H1 (cell line): Measurements from ENCODE around the gene IQCN. TPM values are rescaled to one million over a fixed set of nuclear protein-coding genes. Genes with fewer than 3 reads are reported as not detected.

Experiments
- CTCF ChIA-PET: fragments of 300-600 bp; sonication (Branson Sonifier 250); formaldehyde crosslinking; loops from one replicate; lab custom pipeline; 2021; ENCODE audit not compliant: partially characterized antibody; lab: Charles Lee
- POLR2A ChIA-PET: fragments of 300-600 bp; sonication (Branson Sonifier 250); formaldehyde crosslinking; loops from one replicate; lab custom pipeline; 2021; ENCODE audit warnings: inconsistent platforms; ENCODE audit not compliant: partially characterized antibody; lab: Charles Lee
- DNase-seq, 2 experiments: peaks; one replicate each; pipeline versions ENCODE4 v3.0.0 to v3.0.0-alpha.2; 2010 to 2022; ENCODE audit warnings: low spot score in 2 of 2, low read depth in 1 of 2, mixed read lengths in 1 of 2
- FAIRE-seq: peaks from 2 replicates; lab custom pipeline; 2011; peaks lifted over from hg19 to GRCh38; lab: Jason Lieb, UNC
- H2AFZ ChIP-seq: 2 replicates; pipeline ENCODE4 v1.8.1; 2012; ENCODE audit warnings: low read length, inconsistent platforms
- H2AK5ac ChIP-seq: 2 replicates; pipeline ENCODE4 v1.6.1; 2013; ENCODE audit warnings: low read depth, low read length
- H2BK120ac ChIP-seq: replicated peaks from 2 replicates; pipeline ENCODE3; 2013; ENCODE audit warnings: low read depth, low read length, inconsistent platforms
- H2BK12ac ChIP-seq: 2 replicates; pipeline ENCODE4 v1.6.1; 2013; ENCODE audit warnings: low read depth, low read length
- H2BK15ac ChIP-seq: 2 replicates; pipeline ENCODE4 v1.6.1; 2013; ENCODE audit warnings: low read length
- H2BK20ac ChIP-seq: 2 replicates; pipeline ENCODE4 v1.6.1; 2013; ENCODE audit warnings: low read length
- H2BK5ac ChIP-seq: 2 replicates; pipeline ENCODE4 v1.6.1; 2013; ENCODE audit warnings: low read depth, low read length
- H3K14ac ChIP-seq: 2 replicates; pipeline ENCODE4 v1.6.1; 2013; ENCODE audit warnings: inconsistent platforms; ENCODE audit not compliant: insufficient read length
- H3K18ac ChIP-seq: 2 replicates; pipeline ENCODE4 v1.6.1; 2013; ENCODE audit warnings: low read length; ENCODE audit errors: extremely low read depth
- H3K23ac ChIP-seq: 2 replicates; pipeline ENCODE4 v1.6.1; 2013; ENCODE audit warnings: inconsistent platforms; ENCODE audit not compliant: insufficient read length
- H3K23me2 ChIP-seq: 2 replicates; pipeline ENCODE4 v1.6.1; 2013; ENCODE audit warnings: low read depth, low read length
- H3K27ac ChIP-seq: 2 replicates; pipeline ENCODE4 v1.6.1; 2011; ENCODE audit warnings: low read depth, low read length, inconsistent platforms
- H3K27me3 ChIP-seq, 4 experiments: replicated peaks in 1 of 4; 1 replicate in 1 of 4; 2 replicates in 3 of 4; pipeline versions ENCODE4 v1.6.1 to v1.8.1; 2011 to 2013; ENCODE audit warnings: low read length in 3 of 4, mild to moderate bottlenecking in 3 of 4, inconsistent platforms in 2 of 4, mixed read lengths in 2 of 4, moderate library complexity in 1 of 4; ENCODE audit not compliant: control insufficient read depth in 3 of 4, insufficient read depth in 3 of 4; ENCODE audit errors: extremely low read depth in 1 of 4
- H3K36me3 ChIP-seq, 4 experiments: 2 replicates each; pipeline versions ENCODE4 v1.6.1 to v1.8.1; 2011 to 2013; ENCODE audit warnings: mild to moderate bottlenecking in 4 of 4, low read length in 3 of 4, moderate library complexity in 2 of 4, control low read depth in 1 of 4, inconsistent platforms in 1 of 4; ENCODE audit not compliant: insufficient read depth in 4 of 4, control insufficient read depth in 2 of 4
- H3K4ac ChIP-seq: replicated peaks from 2 replicates; pipeline ENCODE3; 2013; ENCODE audit warnings: low read length, low read depth, mixed read lengths, inconsistent platforms; ENCODE audit not compliant: insufficient read length
- H3K4me1 ChIP-seq, 4 experiments: replicated peaks in 1 of 4; 1 replicate in 1 of 4; 2 replicates in 3 of 4; pipeline versions ENCODE4 v1.6.1 to v1.8.1; 2011 to 2013; ENCODE audit warnings: low read length in 3 of 4, inconsistent platforms in 2 of 4, mixed read lengths in 1 of 4; ENCODE audit not compliant: insufficient read depth in 4 of 4, control insufficient read depth in 3 of 4
- H3K4me2 ChIP-seq, 2 experiments: 2 replicates each; pipeline versions ENCODE4 v1.6.1 to v1.8.1; 2011 to 2013; ENCODE audit warnings: low read depth in 2 of 2, low read length in 2 of 2, control low read depth in 1 of 2, inconsistent platforms in 1 of 2, mild to moderate bottlenecking in 1 of 2; ENCODE audit not compliant: insufficient read depth in 1 of 2
- H3K4me3 ChIP-seq, 4 experiments: fragments of 200-600, 300-600 bp in 1 of 4; sonication (generic), shearing (Covaris generic), sonication (Bioruptor Twin) in 1 of 4; 2 replicates each; pipeline versions ENCODE4 v1.5.1 to v1.8.1; 2011 to 2016; ENCODE audit warnings: low read length in 4 of 4, low read depth in 3 of 4, control low read depth in 2 of 4, inconsistent platforms in 2 of 4, mild to moderate bottlenecking in 2 of 4, mixed read lengths in 1 of 4, moderate library complexity in 1 of 4; ENCODE audit not compliant: insufficient read depth in 2 of 4; ENCODE audit errors: extremely low read depth in 1 of 4
- H3K56ac ChIP-seq: replicated peaks from 2 replicates; pipeline ENCODE3; 2013; ENCODE audit warnings: low read depth, mild to moderate bottlenecking, mixed read lengths, low read length, inconsistent platforms; ENCODE audit not compliant: insufficient read length
- H3K79me1 ChIP-seq: 2 replicates; pipeline ENCODE4 v1.6.1; 2013; ENCODE audit warnings: low read depth, low read length, control low read depth
- H3K79me2 ChIP-seq, 2 experiments: 2 replicates each; pipeline versions ENCODE4 v1.6.1 to v1.8.1; 2012 to 2013; ENCODE audit warnings: low read length in 2 of 2, mild to moderate bottlenecking in 2 of 2, inconsistent platforms in 1 of 2; ENCODE audit not compliant: insufficient read depth in 2 of 2, control insufficient read depth in 1 of 2
- H3K9ac ChIP-seq, 4 experiments: replicated peaks in 1 of 4; 1 replicate in 1 of 4; 2 replicates in 3 of 4; pipeline versions ENCODE4 v1.6.1 to v1.8.1; 2011 to 2013; ENCODE audit warnings: low read depth in 3 of 4, low read length in 3 of 4, control low read depth in 2 of 4, mild to moderate bottlenecking in 2 of 4, moderate library complexity in 2 of 4, inconsistent platforms in 1 of 4; ENCODE audit errors: extremely low read depth in 1 of 4
- H3K9me3 ChIP-seq, 2 experiments: 2 replicates each; pipeline versions ENCODE4 v1.6.1 to v1.8.1; 2012 to 2013; ENCODE audit warnings: mild to moderate bottlenecking in 2 of 2, moderate library complexity in 2 of 2, control low read depth in 1 of 2, inconsistent platforms in 1 of 2, low read depth in 1 of 2, low read length in 1 of 2, mixed read lengths in 1 of 2; ENCODE audit not compliant: insufficient read depth in 2 of 2
- H4K20me1 ChIP-seq, 2 experiments: replicated peaks in 1 of 2; 2 replicates each; pipeline versions ENCODE3 to v1.8.1; 2011 to 2013; ENCODE audit warnings: inconsistent platforms in 2 of 2, low read length in 2 of 2, mild to moderate bottlenecking in 1 of 2; ENCODE audit not compliant: insufficient read depth in 2 of 2, control insufficient read depth in 1 of 2
- H4K5ac ChIP-seq: 2 replicates; pipeline ENCODE4 v1.6.1; 2013; ENCODE audit warnings: low read length, low read depth, mixed read lengths, inconsistent platforms; ENCODE audit not compliant: insufficient read length
- H4K8ac ChIP-seq: 2 replicates; pipeline ENCODE4 v1.8.0; 2013; ENCODE audit warnings: mild to moderate bottlenecking, moderate library complexity, low read length, inconsistent platforms; ENCODE audit not compliant: insufficient read depth; ENCODE audit errors: extremely low read depth
- H4K91ac ChIP-seq: replicated peaks from 2 replicates; pipeline ENCODE3; 2013; ENCODE audit warnings: low read length, mixed read lengths, inconsistent platforms; ENCODE audit not compliant: insufficient read length
- ATF3 ChIP-seq: IDR thresholded peaks from 2 replicates; pipeline ENCODE4 v1.6.1; 2011; ENCODE audit warnings: low read depth, mild to moderate bottlenecking, low read length; ENCODE audit not compliant: insufficient read depth
- BRCA1 ChIP-seq: IDR thresholded peaks from 2 replicates; pipeline ENCODE4 v1.6.1; 2012; ENCODE audit warnings: low read depth, low read length, improper control_type of control experiment
- CBX8 ChIP-seq: fragments of 300-800, 300-1000 bp; sonication (generic); IDR thresholded peaks from 2 replicates; pipeline ENCODE4 v1.7.1; 2016; ENCODE audit warnings: low read depth, low read length, borderline replicate concordance
- EGR1 ChIP-seq: IDR thresholded peaks from 2 replicates; pipeline ENCODE4 v1.6.1; 2011; ENCODE audit warnings: low read depth, low read length, borderline replicate concordance
- RFX5 ChIP-seq: IDR thresholded peaks from 2 replicates; pipeline ENCODE4 v1.6.1; 2011; ENCODE audit warnings: low read depth, low read length, improper control_type of control experiment, borderline replicate concordance
- SAP30 ChIP-seq: fragments of 300-600 bp; sonication (generic); IDR thresholded peaks from 2 replicates; pipeline ENCODE4 v1.7.1; 2012; ENCODE audit warnings: low read length, moderate library complexity, mild to moderate bottlenecking, inconsistent platforms; ENCODE audit not compliant: insufficient read depth, insufficient replicate concordance
- SIN3A ChIP-seq, 2 experiments: IDR thresholded peaks in 1 of 2; conservative IDR thresholded peaks in 1 of 2; 2 replicates each; pipeline ENCODE4 v1.6.1; 2011 to 2012; ENCODE audit warnings: low read length in 2 of 2, improper control_type of control experiment in 1 of 2, low read depth in 1 of 2, mild to moderate bottlenecking in 1 of 2
- SIRT6 ChIP-seq: IDR thresholded peaks from one replicate; pipeline ENCODE4 v1.7.1; 2012; ENCODE audit warnings: low read length, inconsistent platforms
- SP2 ChIP-seq: IDR thresholded peaks from 2 replicates; pipeline ENCODE4 v1.6.1; 2012; ENCODE audit warnings: mild to moderate bottlenecking, low read length, inconsistent platforms
- TBP ChIP-seq: IDR thresholded peaks from 2 replicates; pipeline ENCODE4 v1.6.1; 2011; ENCODE audit warnings: low read depth, low read length, improper control_type of control experiment
- TEAD4 ChIP-seq: IDR thresholded peaks from 2 replicates; pipeline ENCODE4 v1.6.1; 2012; ENCODE audit warnings: low read depth, low read length, inconsistent platforms, mixed read lengths
- WGBS, 2 experiments: shearing (Covaris generic) in 1 of 2; methylation state at CpG; one replicate each; pipeline versions ENCODE4 v1.1.6 to v1.1.7; 2013 to 2015; ENCODE audit warnings: low lambda C conversion rate in 2 of 2, mixed read lengths in 2 of 2, inconsistent platforms in 1 of 2, low coverage in 1 of 2, missing lambda C conversion rate in 1 of 2; ENCODE audit not compliant: insufficient replicate concordance in 2 of 2, insufficient coverage in 1 of 2, insufficient read length in 1 of 2; ENCODE audit errors: extremely low coverage in 1 of 2, missing lambda C conversion rate in 1 of 2; 5-methylcytosine and 5-hydroxymethylcytosine counted together
- polyA plus RNA-seq, 7 experiments: library from polyadenylated mRNA; depleted of rRNA in 3 of 7; stranded (reverse) in 5 of 7; unstranded in 2 of 7; fragments of >200 nt in 5 of 7; fragments of 200-250 nt in 2 of 7; gene quantifications; 1 replicate in 5 of 7; 2 replicates in 1 of 7; 4 replicates in 1 of 7; pipeline versions ENCODE4 v1.2.1 to v1.2.3, GENCODE V29; 2011 to 2013; ENCODE audit warnings: missing spikeins in 2 of 7, mixed read lengths in 2 of 7
- total RNA-seq: library from RNA; stranded (reverse); fragmentation: NEBNext Ultra II Directional; extraction: Animal tissue kit (Norgen Biotek cat#: 25700); gene quantifications from 2 replicates; pipeline ENCODE4 v1.2.1, GENCODE V29; 2021

IQCN gene
- total and polyA plus RNA-seq, 2 of the 8 experiments (the other 6 are each of a cell fraction or from before 2014, with no cell fraction given) = 0.36 to 1.0 TPM

GRCh38 chr19:18290302-18291018 lies 16.2 kb upstream of the IQCN start:
- peak overlapping the region; percentile 10 for H2BK120ac ChIP-seq
- no peaks in the 10 kb centered on the region for H3K36me3 ChIP-seq
- peaks cover 0 to 6% (median 0%) of the 10 kb centered on the region in 4 experiments; a peak in 3 of 7 replicates for H3K27me3 ChIP-seq
- no peak overlapping the region for H3K4me3 ChIP-seq
- H3K23ac ChIP-seq = no peak overlapping the region
- H3K23me2 ChIP-seq = peaks cover 27% of the 10 kb centered on the region
- H4K8ac ChIP-seq = no peak overlapping the region; the same call in 1 of the 2 replicates
- ChIA-PET CTCF (interaction anchor here (0.8 to 2.6 kb wide), 4 partner anchors 11 to 43 kb away, joined by 4 to 8 read pairs (median 4); no protein-coding TSS in a partner anchor), POLR2A (interaction anchor here (1.0 to 6.2 kb wide), 4 partner anchors 10 to 127 kb away, joined by 3 to 237 read pairs (median 42); partner anchors contain the start of genes JUND and SSBP4)
- no peak overlapping the region for H3K14ac ChIP-seq
- no peaks in the 10 kb centered on the region for H3K9me3 ChIP-seq
- H3K79me1 ChIP-seq = no peaks in the 10 kb centered on the region
- H4K91ac ChIP-seq = peak overlapping the region; percentile 86
- H3K79me2 ChIP-seq = no peaks in the 10 kb centered on the region
- peak overlapping the region in 1 of 2 experiments; percentile 75; a peak in 1 of 4 replicates for H3K4me2 ChIP-seq
- H2BK12ac ChIP-seq = peak overlapping the region; percentile 94; the same call in 1 of the 2 replicates
- H4K5ac ChIP-seq = no peak overlapping the region
- no peak overlapping the region for H3K4ac ChIP-seq
- no peak overlapping the region for H3K9ac ChIP-seq
- no peak overlapping the region for H3K56ac ChIP-seq
- H2AFZ ChIP-seq = no peak overlapping the region
- peaks cover 4 to 37% (median 28%) of the 10 kb centered on the region in 4 experiments for H3K4me1 ChIP-seq
- 0 out of 2 replicates have a peak overlapping the region, but pooled peaks have one; percentile 32 for H2BK20ac ChIP-seq
- peak overlapping the region; percentile 89 for H2AK5ac ChIP-seq
- H4K20me1 ChIP-seq = peaks cover 0 to 6% of the 10 kb centered on the region in 2 experiments
- H2BK15ac ChIP-seq = no peak overlapping the region; the same call in 1 of the 2 replicates
- no peak overlapping the region; the same call in 1 of the 2 replicates for H2BK5ac ChIP-seq
- no peak for FAIRE-seq
- 86 to 100% methylated on average over 1 to 12 of the region's 14 CpGs for WGBS, 2 experiments
- no peak for DNase-seq
- peak overlapping the region; percentile 56; the same call in 1 of the 2 replicates for H3K18ac ChIP-seq
- no peak overlapping the region for H3K27ac ChIP-seq
- TF ChIP-seq RFX5 = no peak
- no peak for TF ChIP-seq SIRT6
- no peak for TF ChIP-seq BRCA1
- no peak for TF ChIP-seq CBX8
- TF ChIP-seq SP2 = no peak
- TF ChIP-seq TBP = no peak
- no peak for TF ChIP-seq SAP30
- no peak for TF ChIP-seq ATF3
- TF ChIP-seq EGR1 = no peak
- no peak for TF ChIP-seq SIN3A (conservative IDR thresholded peaks at IDR 0.05 in 1 of 2, IDR thresholded peaks at IDR 0.05 in 1 of 2; ENCODE audit: low read depth in 1 of 2, low read length in 2 of 2)
- no peak for TF ChIP-seq TEAD4
